ENCODE results near the gene HAUS6. TPM values are rescaled to one million over a fixed set of nuclear protein-coding genes. Genes with fewer than 3 reads are reported as not detected.
A peak's percentile ranks its signal among the peaks of the same experiment; 100 is the strongest.

HAUS6 gene, protein sequence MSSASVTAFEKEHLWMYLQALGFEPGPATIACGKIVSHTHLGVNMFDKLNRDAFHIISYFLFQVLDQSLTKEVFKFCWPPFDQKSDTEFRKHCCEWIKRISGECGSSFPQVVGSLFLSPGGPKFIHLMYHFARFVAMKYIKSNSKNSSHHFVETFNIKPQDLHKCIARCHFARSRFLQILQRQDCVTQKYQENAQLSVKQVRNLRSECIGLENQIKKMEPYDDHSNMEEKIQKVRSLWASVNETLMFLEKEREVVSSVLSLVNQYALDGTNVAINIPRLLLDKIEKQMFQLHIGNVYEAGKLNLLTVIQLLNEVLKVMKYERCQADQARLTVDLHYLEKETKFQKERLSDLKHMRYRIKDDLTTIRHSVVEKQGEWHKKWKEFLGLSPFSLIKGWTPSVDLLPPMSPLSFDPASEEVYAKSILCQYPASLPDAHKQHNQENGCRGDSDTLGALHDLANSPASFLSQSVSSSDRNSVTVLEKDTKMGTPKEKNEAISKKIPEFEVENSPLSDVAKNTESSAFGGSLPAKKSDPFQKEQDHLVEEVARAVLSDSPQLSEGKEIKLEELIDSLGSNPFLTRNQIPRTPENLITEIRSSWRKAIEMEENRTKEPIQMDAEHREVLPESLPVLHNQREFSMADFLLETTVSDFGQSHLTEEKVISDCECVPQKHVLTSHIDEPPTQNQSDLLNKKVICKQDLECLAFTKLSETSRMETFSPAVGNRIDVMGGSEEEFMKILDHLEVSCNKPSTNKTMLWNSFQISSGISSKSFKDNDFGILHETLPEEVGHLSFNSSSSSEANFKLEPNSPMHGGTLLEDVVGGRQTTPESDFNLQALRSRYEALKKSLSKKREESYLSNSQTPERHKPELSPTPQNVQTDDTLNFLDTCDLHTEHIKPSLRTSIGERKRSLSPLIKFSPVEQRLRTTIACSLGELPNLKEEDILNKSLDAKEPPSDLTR
- 18.0 and 23.5 TPM in 2 replicates for total RNA-seq

DNA sequence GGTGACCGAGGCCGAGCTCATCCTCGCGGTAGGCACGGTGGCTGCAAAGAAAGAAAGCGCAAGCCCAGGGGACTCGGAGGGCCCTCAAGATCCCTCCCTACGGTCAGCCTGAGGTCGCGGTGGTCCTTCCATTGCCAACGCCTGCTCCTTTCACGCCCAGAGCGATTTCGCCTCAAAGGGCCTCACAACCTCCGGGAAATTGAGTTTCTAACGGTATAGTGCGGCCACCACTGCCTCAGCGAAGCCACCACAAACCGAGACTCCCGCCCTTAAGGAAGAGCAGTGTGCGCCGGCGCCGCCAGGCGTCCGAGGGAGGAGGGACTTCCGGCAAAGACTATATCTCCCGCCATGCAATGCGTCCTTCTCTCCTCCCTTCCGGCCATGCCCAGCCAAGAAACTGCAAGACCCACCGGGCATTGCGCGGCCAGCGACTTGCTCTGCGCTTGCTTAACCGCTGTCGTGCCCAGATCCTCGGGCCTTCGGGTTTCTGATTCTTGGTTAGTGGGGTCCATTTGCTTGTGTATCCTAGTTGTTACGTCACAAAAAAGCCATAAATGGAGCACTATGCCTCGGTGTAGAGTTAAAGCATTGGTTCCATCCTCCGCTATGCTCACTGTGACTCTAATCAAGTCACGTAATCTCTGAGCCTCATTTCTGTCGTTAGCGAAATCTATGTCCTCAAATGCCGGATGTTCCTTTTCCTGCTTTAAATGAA is at the start of gene HAUS6:
HAUS6 (minus strand) TSS at position 274 of the 715 bp plus-strand sequence; CDS start at position 21, 253 bp downstream.

GRCh38 chr9:19048966-19049916 is 53.5 kb downstream of the HAUS6 start, which contains the start of gene RRAGA:
Gene RRAGA, plus strand, starts transcription at chr9:19049427. Its CDS starts 233 bp downstream, at chr9:19049660.

GRCh38 chr9:19033015-19033414 is 69.7 kb downstream of the HAUS6 start, which contains the start of gene SAXO1:
Gene SAXO1, minus strand, starts transcription at chr9:19033209. Its CDS starts 301 bp downstream, at chr9:19032908.

Small RNA genes within 50 kb of the gene (small RNA-seq; reads per million reads assigned to genes)
- gene RF00019, result not detected
- not detected for gene RNU6-264P
- gene SCARNA8, result 59.9 reads per million, percentile 98 among the genes with 10 or more reads in this experiment

Other genes with a start within 250 kb of the HAUS6 start
- gene SAXO1, start 69.7 kb downstream of the HAUS6 start, total RNA-seq, result not detected in 2 replicates
- 43.8 and 46.1 TPM in 2 replicates for gene RRAGA, start 53.5 kb downstream of the HAUS6 start, total RNA-seq
- gene PLIN2, start 24.6 kb upstream of the HAUS6 start, total RNA-seq, result 56.6 and 119 TPM in 2 replicates
- gene DENND4C, start 127.8 kb upstream of the HAUS6 start, total RNA-seq, result 65.7 and 76.2 TPM in 2 replicates